ENCODE results near the gene FGD5. TPM values are rescaled to one million over a fixed set of nuclear protein-coding genes. Genes with fewer than 3 reads are reported as not detected.

Gene FGD5
- total and polyA plus RNA-seq, 9 of the 15 experiments (the other 6 are each of a cell fraction or from before 2014, with no cell fraction given) = 0.18 TPM; not detected in 8

DNA sequence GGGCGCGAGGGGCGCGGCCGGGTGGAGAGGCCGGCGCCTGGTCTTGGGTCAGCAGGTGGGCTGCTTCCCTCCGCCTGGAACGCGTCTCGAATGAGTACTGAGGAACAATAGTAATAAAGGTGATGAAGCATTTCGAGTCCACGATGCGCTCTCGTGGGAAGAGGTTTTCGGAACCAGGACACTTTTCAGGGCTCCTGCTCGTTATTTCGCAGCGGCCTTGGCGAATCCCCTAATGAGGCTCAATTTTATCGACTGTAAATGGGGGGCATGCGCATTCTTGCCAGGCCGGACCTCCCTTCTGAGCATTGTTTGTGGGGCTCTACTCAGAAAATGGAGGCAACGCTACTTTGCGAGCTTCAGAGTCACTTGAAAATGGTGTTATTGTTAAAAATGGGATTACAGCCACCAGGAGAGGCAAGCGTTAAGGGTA lies 129.9 kb downstream of the FGD5 start:
- ChIA-PET CTCF (ENCODE audit: low intra/inter-chr PET ratio) (no interaction called here), POLR2A (interaction anchor here (0.5 to 1.4 kb wide), 9 partner anchors 9 to 576 kb away, joined by 3 to 9 read pairs (median 3); no protein-coding TSS in a partner anchor)
- 2% methylated on average over 26 of the region's 26 CpGs for WGBS (ENCODE audit: insufficient coverage, low coverage, missing lambda C conversion rate)
- H4K20me1 ChIP-seq (replicated peaks; ENCODE audit: control insufficient read depth, insufficient read depth, low read length) = no peaks in the 10 kb centered on the region; the same call in 1 of the 2 replicates
- DNase-seq (ENCODE audit: extremely low read depth in 1 of 4, low spot score in 3 of 4) (peak in 1 of 4 experiments; percentile 17), ATAC-seq (no peak), FAIRE-seq (no peak)
- peak overlapping the region; percentile 96 for H2AFZ ChIP-seq (ENCODE audit: low read depth, low read length)
- peak overlapping the region; percentile 85 for H3K4me3 ChIP-seq
- BruUV-seq (replicated peaks) = TSS peak; percentile 77
- in situ Hi-C loops (cut with MboI) = no loop called here
- H3K4me2 ChIP-seq (ENCODE audit: insufficient read depth, low read length) = peak overlapping the region; percentile 99
- H3K9ac ChIP-seq (ENCODE audit: insufficient read depth in 1 of 2, low read depth in 2 of 2, low read length in 2 of 2) = peak overlapping the region; percentile 79 to 89
- H3K79me2 ChIP-seq (ENCODE audit: control insufficient read depth, insufficient read depth, low read length) = peaks cover 84% of the 10 kb centered on the region
- H3K27ac ChIP-seq (ENCODE audit: extremely low read depth, low read depth, low read length) = peak overlapping the region; percentile 99
- no peaks in the 10 kb centered on the region for H3K9me1 ChIP-seq (ENCODE audit: control insufficient read depth, insufficient read depth, low read length)
- peaks cover 43% of the 10 kb centered on the region for H3K36me3 ChIP-seq (ENCODE audit: control insufficient read depth, insufficient read depth, low read length)
- peaks cover 5 to 31% of the 10 kb centered on the region in 2 experiments for H3K4me1 ChIP-seq (replicated peaks in 1 of 2; ENCODE audit: control insufficient read depth in 2 of 2, insufficient read depth in 2 of 2, low read length in 2 of 2)
- H3K27me3 ChIP-seq (ENCODE audit: control insufficient read depth in 2 of 2, insufficient read depth in 2 of 2, low read length in 2 of 2) = no peaks in the 10 kb centered on the region
- H3K9me3 ChIP-seq (replicated peaks; ENCODE audit: control insufficient read depth, insufficient read depth, low read depth, low read length) = no peaks in the 10 kb centered on the region
- intact Hi-C loops (cut with micrococcal nuclease) = loop anchor here (2.0 kb wide), 1 partner anchor 104 kb away; no protein-coding TSS in a partner anchor
- TF ChIP-seq POLR2AphosphoS5 (IDR thresholded peaks at IDR 0.05; ENCODE audit: control insufficient read depth, insufficient read depth, low read depth, low read length) (0 out of 2 replicates have a peak, but pooled peaks have one; percentile 17), SAP30 (IDR thresholded peaks at IDR 0.05; ENCODE audit: borderline replicate concordance, insufficient read depth, low read depth, low read length, poor library complexity, severe bottlenecking) (peak; percentile 44), SIN3A (IDR thresholded peaks at IDR 0.05; ENCODE audit: borderline replicate concordance in 2 of 2, control insufficient read depth in 1 of 2, low read depth in 2 of 2, low read length in 2 of 2) (peak in 1 of 2 experiments; percentile 87; a peak in 3 of 4 replicates), TEAD4 (IDR thresholded peaks at IDR 0.05; ENCODE audit: low read length) (peak; percentile 22; the same call in 1 of the 2 replicates), TEAD4 (CRISPR knock-in tag; IDR thresholded peaks at IDR 0.05; ENCODE audit: borderline replicate concordance) (no peak), PHF8 (IDR thresholded peaks at IDR 0.05; ENCODE audit: borderline replicate concordance, low read length) (peak; percentile 56; the same call in 1 of the 2 replicates), NR4A1 (CRISPR knock-in tag; IDR thresholded peaks at IDR 0.05) (no peak), NR4A1 (tag; IDR thresholded peaks at IDR 0.05) (0 out of 2 replicates have a peak, but pooled peaks have one; percentile 48), ZNF354B (CRISPR knock-in tag; IDR thresholded peaks at IDR 0.05) (no peak), POLR2A (conservative IDR thresholded peaks at IDR 0.05) (peak; percentile 71), COPS2 (conservative IDR thresholded peaks at IDR 0.05) (no peak), NRF1 (conservative IDR thresholded peaks at IDR 0.05 in 1 of 2, IDR thresholded peaks at IDR 0.05 in 1 of 2) (peak in 1 of 2 experiments; percentile 48; a peak in 3 of 4 replicates), NFIC (IDR thresholded peaks at IDR 0.05) (no peak)
- TF ChIP-seq, protein P1, sequence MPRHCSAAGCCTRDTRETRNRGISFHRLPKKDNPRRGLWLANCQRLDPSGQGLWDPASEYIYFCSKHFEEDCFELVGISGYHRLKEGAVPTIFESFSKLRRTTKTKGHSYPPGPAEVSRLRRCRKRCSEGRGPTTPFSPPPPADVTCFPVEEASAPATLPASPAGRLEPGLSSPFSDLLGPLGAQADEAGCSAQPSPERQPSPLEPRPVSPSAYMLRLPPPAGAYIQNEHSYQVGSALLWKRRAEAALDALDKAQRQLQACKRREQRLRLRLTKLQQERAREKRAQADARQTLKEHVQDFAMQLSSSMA (CRISPR knock-in tag; IDR thresholded peaks at IDR 0.05) = 0 out of 2 replicates have a peak, but pooled peaks have one; percentile 79
- TF ChIP-seq, protein P2, sequence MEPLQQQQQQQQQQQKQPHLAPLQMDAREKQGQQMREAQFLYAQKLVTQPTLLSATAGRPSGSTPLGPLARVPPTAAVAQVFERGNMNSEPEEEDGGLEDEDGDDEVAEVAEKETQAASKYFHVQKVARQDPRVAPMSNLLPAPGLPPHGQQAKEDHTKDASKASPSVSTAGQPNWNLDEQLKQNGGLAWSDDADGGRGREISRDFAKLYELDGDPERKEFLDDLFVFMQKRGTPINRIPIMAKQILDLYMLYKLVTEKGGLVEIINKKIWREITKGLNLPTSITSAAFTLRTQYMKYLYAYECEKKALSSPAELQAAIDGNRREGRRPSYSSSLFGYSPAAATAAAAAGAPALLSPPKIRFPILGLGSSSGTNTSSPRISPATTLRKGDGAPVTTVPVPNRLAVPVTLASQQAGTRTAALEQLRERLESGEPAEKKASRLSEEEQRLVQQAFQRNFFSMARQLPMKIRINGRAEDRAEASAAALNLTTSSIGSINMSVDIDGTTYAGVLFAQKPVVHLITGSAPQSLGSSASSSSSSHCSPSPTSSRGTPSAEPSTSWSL (CRISPR knock-in tag; IDR thresholded peaks at IDR 0.05; ENCODE audit: borderline replicate concordance) = no peak
- TF ChIP-seq, protein P3, sequence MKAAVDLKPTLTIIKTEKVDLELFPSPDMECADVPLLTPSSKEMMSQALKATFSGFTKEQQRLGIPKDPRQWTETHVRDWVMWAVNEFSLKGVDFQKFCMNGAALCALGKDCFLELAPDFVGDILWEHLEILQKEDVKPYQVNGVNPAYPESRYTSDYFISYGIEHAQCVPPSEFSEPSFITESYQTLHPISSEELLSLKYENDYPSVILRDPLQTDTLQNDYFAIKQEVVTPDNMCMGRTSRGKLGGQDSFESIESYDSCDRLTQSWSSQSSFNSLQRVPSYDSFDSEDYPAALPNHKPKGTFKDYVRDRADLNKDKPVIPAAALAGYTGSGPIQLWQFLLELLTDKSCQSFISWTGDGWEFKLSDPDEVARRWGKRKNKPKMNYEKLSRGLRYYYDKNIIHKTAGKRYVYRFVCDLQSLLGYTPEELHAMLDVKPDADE (conservative IDR thresholded peaks at IDR 0.05; ENCODE audit: control insufficient read depth, low read depth, low read length) = 0 out of 2 replicates have a peak, but pooled peaks have one; percentile 41
- TF ChIP-seq, protein P4, sequence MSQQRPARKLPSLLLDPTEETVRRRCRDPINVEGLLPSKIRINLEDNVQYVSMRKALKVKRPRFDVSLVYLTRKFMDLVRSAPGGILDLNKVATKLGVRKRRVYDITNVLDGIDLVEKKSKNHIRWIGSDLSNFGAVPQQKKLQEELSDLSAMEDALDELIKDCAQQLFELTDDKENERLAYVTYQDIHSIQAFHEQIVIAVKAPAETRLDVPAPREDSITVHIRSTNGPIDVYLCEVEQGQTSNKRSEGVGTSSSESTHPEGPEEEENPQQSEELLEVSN (IDR thresholded peaks at IDR 0.05; ENCODE audit: borderline replicate concordance in 1 of 2, extremely low read depth in 1 of 2, insufficient read depth in 1 of 2, insufficient read length in 1 of 2, low read depth in 1 of 2, low read length in 1 of 2, poor library complexity in 1 of 2, severe bottlenecking in 1 of 2) = peak in 1 of 2 experiments; percentile 62

Data from K562 (cell line).